NCI-H2029 treated with DMSO at 0.1 percent for 48 hours (cell line): ENCODE measurements around the gene SSRP1.

Experiments used
- DNase-seq: peaks from one replicate; lab custom pipeline; 2025; lab: John Stamatoyannopoulos, UW

The SSRP1 gene

GRCh38 chr11:57314221-57314973 is 21.3 kb downstream of the SSRP1 start:
- DNase-seq, result no peak

GRCh38 chr11:57313788-57314135 is 21.9 kb downstream of the SSRP1 start:
- DNase-seq, result no peak

- DNase-seq, result no peak
These were observed 22.5 kb downstream of the SSRP1 start for GRCh38 chr11:57313071-57313787.

GRCh38 chr11:57312511-57313021 is 23.1 kb downstream of the SSRP1 start:
- no peak for DNase-seq

GRCh38 chr11:57311109-57311936 is 24.4 kb downstream of the SSRP1 start:
- DNase-seq, result peak; percentile 71

GRCh38 chr11:57310630-57311086 is 25.0 kb downstream of the SSRP1 start:
- DNase-seq, result peak; percentile 78

GRCh38 chr11:57310091-57310490 is 25.6 kb downstream of the SSRP1 start:
- no peak for DNase-seq

GRCh38 chr11:57309106-57310059 is 26.3 kb downstream of the SSRP1 start:
- DNase-seq, result no peak

- no peak for DNase-seq
These were observed 27.1 kb downstream of the SSRP1 start for GRCh38 chr11:57308426-57309060.

DNA sequence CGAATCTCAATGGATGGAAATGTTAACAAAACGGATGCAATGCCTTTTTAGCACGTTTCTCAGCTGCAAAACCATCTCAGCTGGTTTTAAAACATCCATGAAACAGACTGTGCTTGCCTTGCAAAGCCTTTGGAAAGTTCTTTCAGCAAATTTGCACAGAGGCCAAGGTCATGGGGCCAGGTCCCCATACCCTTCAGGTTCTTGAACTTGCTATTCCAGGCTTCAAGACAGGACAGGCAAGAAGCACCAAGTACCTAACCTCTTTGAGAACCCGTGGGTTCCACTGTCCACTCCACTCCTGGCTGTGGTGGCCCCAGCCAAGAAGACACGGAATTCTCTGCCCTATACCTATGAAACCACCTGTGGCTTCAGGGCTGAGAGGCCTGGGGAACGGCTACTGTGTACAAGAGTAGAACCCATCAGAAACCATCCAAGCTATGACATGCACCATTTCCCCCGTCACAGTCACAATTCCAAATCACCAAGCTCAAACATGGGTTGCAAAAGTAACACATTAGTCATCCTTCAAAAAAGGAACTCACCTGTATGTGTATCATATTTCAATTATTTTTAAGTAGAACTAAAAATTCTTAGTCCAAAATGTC is 27.9 kb downstream of the SSRP1 start:
- no peak for DNase-seq

GRCh38 chr11:57306940-57307565 is 28.6 kb downstream of the SSRP1 start:
- no peak for DNase-seq

DNA sequence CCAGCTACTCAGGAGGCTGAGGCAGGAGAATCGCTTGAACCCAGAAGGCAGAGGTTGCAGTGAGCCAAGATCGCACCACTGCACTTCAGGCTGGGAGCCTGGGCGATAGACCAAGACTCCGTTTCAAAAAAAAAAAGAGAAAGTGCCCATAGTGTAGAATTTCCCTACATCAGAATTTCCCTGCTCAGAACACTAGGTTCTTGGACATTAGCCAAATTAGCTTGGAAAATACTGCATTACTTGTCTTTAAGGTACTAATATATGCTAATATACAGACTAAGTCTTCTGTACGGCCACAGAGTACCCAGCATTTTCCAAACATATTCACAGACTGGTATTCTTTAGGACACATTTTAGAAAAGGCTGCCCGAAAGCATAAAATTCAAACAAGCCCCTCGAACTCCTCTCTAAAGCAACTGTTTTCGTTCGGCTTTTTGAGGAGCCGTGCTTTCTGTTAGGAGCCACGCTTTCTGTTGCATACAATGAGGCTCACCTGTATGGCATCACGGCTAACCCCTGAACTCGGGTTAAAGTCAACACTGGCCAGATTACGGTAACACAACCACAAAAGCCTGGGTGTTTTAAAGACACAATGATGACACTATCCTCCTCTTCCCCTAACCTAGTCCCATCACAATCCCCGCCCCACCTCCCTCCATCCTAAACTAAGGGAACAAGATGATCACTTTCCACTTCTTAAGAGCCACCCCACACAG is 29.4 kb downstream of the SSRP1 start:
- DNase-seq, result no peak

- no peak for DNase-seq
These were observed 30.2 kb downstream of the SSRP1 start for GRCh38 chr11:57305523-57305922.

- peak; percentile 76 for DNase-seq
These were observed 31.6 kb downstream of the SSRP1 start for GRCh38 chr11:57303990-57304579.

DNA sequence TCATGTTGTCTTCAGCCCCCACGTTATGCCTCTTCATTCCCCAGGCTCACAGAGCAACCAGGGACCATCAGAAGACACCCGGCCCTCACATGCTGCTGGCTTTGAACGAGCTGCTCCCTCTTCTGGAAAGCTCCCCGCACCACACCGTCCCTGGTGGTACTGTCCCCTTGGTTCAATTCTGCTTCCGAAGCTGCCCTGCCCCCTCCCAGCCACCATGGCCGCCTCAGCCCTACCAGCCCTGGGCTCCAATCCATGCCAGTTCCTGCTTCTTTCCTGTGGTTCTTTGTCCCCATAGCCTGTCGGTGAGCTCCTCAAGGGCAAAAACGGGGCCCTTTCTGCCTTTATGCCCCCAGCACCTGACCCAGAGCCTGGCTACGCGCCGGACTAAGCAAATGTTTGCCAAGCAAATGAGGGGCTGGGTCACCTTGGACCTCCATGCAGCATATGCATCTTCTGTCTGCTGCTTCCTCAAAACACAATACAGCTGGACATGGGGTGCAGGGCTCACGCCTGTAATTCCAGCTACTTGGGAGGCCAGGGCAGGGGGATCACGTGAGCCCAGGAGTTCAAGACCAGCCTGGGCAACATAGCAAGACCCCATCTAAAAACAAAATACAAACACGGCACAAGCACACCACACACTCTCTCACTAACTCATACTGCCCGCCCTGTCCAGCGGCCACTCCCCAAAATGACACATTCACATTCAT is 32.3 kb downstream of the SSRP1 start:
- no peak for DNase-seq

DNA sequence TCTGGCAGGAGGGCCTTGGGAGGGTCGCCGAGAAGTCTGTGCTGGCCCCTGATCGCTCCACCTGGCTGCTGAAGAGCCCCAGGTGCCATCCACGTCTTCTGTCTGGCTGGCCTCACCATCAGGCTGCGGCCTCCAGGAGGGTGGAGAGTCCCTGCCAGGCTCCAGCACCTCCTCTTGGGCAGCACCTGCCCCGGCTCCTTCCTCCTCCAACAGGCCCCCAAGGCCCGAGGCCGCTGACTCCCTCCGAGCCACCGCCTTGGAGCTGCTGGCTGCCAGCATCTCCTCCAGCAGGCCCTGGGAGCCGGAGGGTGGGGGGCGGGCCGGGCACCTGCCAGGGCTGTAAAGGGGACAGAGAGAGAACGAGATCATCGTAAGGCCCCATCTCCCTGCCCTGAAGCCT is 33.2 kb downstream of the SSRP1 start:
- DNase-seq, result no peak

DNA sequence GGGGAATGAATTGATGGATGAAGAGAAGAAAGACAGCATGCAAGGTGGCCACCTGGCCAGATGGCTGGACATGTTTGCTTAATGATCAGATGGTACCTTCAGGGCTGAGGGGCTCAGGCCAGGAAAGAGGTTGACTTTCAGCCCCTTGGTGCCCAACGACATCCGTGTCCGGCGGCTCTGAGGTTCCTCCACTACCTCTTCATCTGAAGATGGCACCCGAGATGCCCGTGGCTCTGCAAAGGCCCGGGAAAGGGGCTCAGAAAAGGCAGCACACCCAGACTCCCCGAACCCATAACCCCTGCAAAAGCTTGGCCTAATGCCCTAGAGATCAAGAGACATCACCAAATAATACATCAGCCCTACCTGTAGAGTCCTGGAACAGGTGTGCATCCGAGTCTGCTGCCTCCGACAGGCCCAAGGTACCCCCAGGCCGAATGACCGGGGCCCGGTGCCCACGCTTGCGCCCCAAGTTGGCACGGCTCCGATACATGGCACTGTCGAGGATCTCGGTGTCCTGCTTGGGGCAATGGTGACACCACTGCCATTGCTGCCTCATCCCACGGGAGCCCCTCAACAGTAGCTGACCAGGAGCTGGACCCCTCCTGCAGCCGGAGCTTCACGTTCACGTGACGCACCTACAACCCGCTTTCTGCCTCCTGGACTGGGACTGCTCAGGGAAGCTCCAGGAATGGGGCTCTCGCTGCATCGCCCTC is 33.8 kb downstream of the SSRP1 start:
- DNase-seq, result no peak

GRCh38 chr11:57300785-57301184 is 34.9 kb downstream of the SSRP1 start:
- DNase-seq, result no peak
